ENCODE results near the gene CAD. TPM values are rescaled to one million over a fixed set of nuclear protein-coding genes. Genes with fewer than 3 reads are reported as not detected.

CAD gene
- total and polyA plus RNA-seq, 4 donors = 6.3 to 23.2 (median 13.5) TPM

GRCh38 chr2:27270131-27270530 lies 53.0 kb downstream of the CAD start:
- peaks cover 0 to 3% (median under 1%) of the 10 kb centered on the region in 4 donors for H3K27me3 ChIP-seq (ENCODE audit: control insufficient read depth in 4 of 4, insufficient read depth in 4 of 4, low read length in 3 of 4)
- no peak overlapping the region for H3K4me3 ChIP-seq (ENCODE audit: low read depth in 1 of 3, low read length in 3 of 3)
- WGBS = 83% methylated on average over 3 of the region's 3 CpGs
- H3K27ac ChIP-seq (ENCODE audit: low read depth in 1 of 2, low read length in 2 of 2) = no peak overlapping the region
- no peaks in the 10 kb centered on the region for H3K36me3 ChIP-seq (ENCODE audit: control insufficient read depth in 4 of 4, insufficient read depth in 3 of 4, low read depth in 1 of 4, low read length in 3 of 4)
- H3K4me1 ChIP-seq (ENCODE audit: control insufficient read depth in 4 of 4, insufficient read depth in 4 of 4, low read length in 3 of 4) = peaks cover 0 to under 1% (median under 1%) of the 10 kb centered on the region in 4 donors
- no peak for TF ChIP-seq HNF4A (conservative IDR thresholded peaks at IDR 0.05)
- TF ChIP-seq NR2F2 (IDR thresholded peaks at IDR 0.05) = no peak
- TF ChIP-seq ATF3 (IDR thresholded peaks at IDR 0.05) = no peak
- no peak for TF ChIP-seq MAX (IDR thresholded peaks at IDR 0.05)
- no peak for TF ChIP-seq GABPA (IDR thresholded peaks at IDR 0.05 in 1 of 2, conservative IDR thresholded peaks at IDR 0.05 in 1 of 2)
- TF ChIP-seq HNF4G (IDR thresholded peaks at IDR 0.05) = no peak
- no peak for TF ChIP-seq RXRA (IDR thresholded peaks at IDR 0.05)
- TF ChIP-seq FOXA1 (IDR thresholded peaks at IDR 0.05) = no peak
- no peak for TF ChIP-seq SP1 (IDR thresholded peaks at IDR 0.05)
- no peak for DNase-seq (ENCODE audit: low spot score)
- no peak overlapping the region for H3K9ac ChIP-seq (ENCODE audit: low read depth in 1 of 2, low read length in 2 of 2)
- H3K9me3 ChIP-seq (ENCODE audit: control insufficient read depth in 4 of 4, low read length in 3 of 4) = no peaks in the 10 kb centered on the region

GRCh38 chr2:27270670-27271069 lies 53.5 kb downstream of the CAD start:
- H3K4me3 ChIP-seq (ENCODE audit: low read depth in 1 of 3, low read length in 3 of 3) = no peak overlapping the region
- no peaks in the 10 kb centered on the region for H3K4me1 ChIP-seq (ENCODE audit: control insufficient read depth in 4 of 4, insufficient read depth in 4 of 4, low read length in 3 of 4)
- TF ChIP-seq MAX (IDR thresholded peaks at IDR 0.05) = no peak
- H3K27ac ChIP-seq (ENCODE audit: low read depth in 1 of 2, low read length in 2 of 2) = no peak overlapping the region
- 84% methylated on average over 2 of the region's 2 CpGs for WGBS
- H3K9ac ChIP-seq (ENCODE audit: low read depth in 1 of 2, low read length in 2 of 2) = no peak overlapping the region
- DNase-seq (ENCODE audit: low spot score) = no peak
- H3K27me3 ChIP-seq (ENCODE audit: control insufficient read depth in 4 of 4, insufficient read depth in 4 of 4, low read length in 3 of 4) = peaks cover 0 to 3% (median under 1%) of the 10 kb centered on the region in 4 donors
- no peaks in the 10 kb centered on the region for H3K9me3 ChIP-seq (ENCODE audit: control insufficient read depth in 4 of 4, low read length in 3 of 4)
- no peaks in the 10 kb centered on the region for H3K36me3 ChIP-seq (ENCODE audit: control insufficient read depth in 4 of 4, insufficient read depth in 3 of 4, low read depth in 1 of 4, low read length in 3 of 4)

GRCh38 chr2:27271631-27272340 lies 54.6 kb downstream of the CAD start:
- Histone ChIP-seq H3K36me3 (ENCODE audit: control insufficient read depth in 4 of 4, insufficient read depth in 3 of 4, low read depth in 1 of 4, low read length in 3 of 4) (no peaks in the 10 kb centered on the region), H3K27me3 (ENCODE audit: control insufficient read depth in 4 of 4, insufficient read depth in 4 of 4, low read length in 3 of 4) (peaks cover 0 to 3% (median under 1%) of the 10 kb centered on the region in 4 donors), H3K27ac (ENCODE audit: low read depth in 1 of 2, low read length in 2 of 2) (no peak overlapping the region), H3K4me1 (ENCODE audit: control insufficient read depth in 4 of 4, insufficient read depth in 4 of 4, low read length in 3 of 4) (no peaks in the 10 kb centered on the region), H3K4me3 (ENCODE audit: low read depth in 1 of 3, low read length in 3 of 3) (no peak overlapping the region), H3K9ac (ENCODE audit: low read depth in 1 of 2, low read length in 2 of 2) (no peak overlapping the region), H3K9me3 (ENCODE audit: control insufficient read depth in 4 of 4, low read length in 3 of 4) (no peaks in the 10 kb centered on the region)
- WGBS = 75% methylated on average over 11 of the region's 11 CpGs
- no peak for TF ChIP-seq EGR1 (IDR thresholded peaks at IDR 0.05; ENCODE audit: low read depth in 2 of 2)
- TF ChIP-seq SP1 (IDR thresholded peaks at IDR 0.05) = no peak
- TF ChIP-seq JUND (IDR thresholded peaks at IDR 0.05) = no peak
- TF ChIP-seq HNF4A (conservative IDR thresholded peaks at IDR 0.05) = no peak
- no peak for TF ChIP-seq MAX (IDR thresholded peaks at IDR 0.05)
- DNase-seq (ENCODE audit: low spot score) = no peak

All from liver (tissue), 9 donors.